Adrenal gland (tissue), 12 donors: Measurements from ENCODE around the gene ACP1. TPM values are rescaled to one million over a fixed set of nuclear protein-coding genes. Genes with fewer than 3 reads are reported as not detected.
A peak's percentile ranks its signal among the peaks of the same experiment; 100 is the strongest.

Source experiments
- DNase-seq, 7 donors: peaks; one replicate each; pipeline ENCODE4 v3.0.0-alpha.2; 2019 to 2020
- H3K27ac ChIP-seq, 5 donors: fragments of 200-600 bp; sonication (generic) in 4 of 5; 1 replicate in 3 of 5; 2 replicates in 2 of 5; pipeline versions ENCODE4 v1.5.1 to v1.8.0; 2016 to 2020; ENCODE audit warnings: mild to moderate bottlenecking in 1 of 5
- H3K27me3 ChIP-seq: fragments of 200-600 bp; 2 replicates; pipeline ENCODE4 v1.8.0; 2021
- H3K36me3 ChIP-seq, 2 donors: fragments of 200-600 bp; replicated peaks in 1 of 2; 1 replicate in 1 of 2; 2 replicates in 1 of 2; pipeline versions ENCODE4 v1.5.1 to v1.8.0; 2018 to 2022
- H3K4me1 ChIP-seq, 2 donors: fragments of 200-600 bp; replicated peaks in 1 of 2; 1 replicate in 1 of 2; 2 replicates in 1 of 2; pipeline versions ENCODE4 v1.5.1 to v1.8.0; 2018 to 2021
- H3K4me3 ChIP-seq, 4 donors: fragments of 200-600 bp; sonication (generic) in 3 of 4; one replicate each; pipeline ENCODE4 v1.5.1; 2016 to 2018
- H3K9me3 ChIP-seq, 3 donors: fragments of 200-600 bp; sonication (generic) in 1 of 3; replicated peaks in 1 of 3; 1 replicate in 2 of 3; 2 replicates in 1 of 3; pipeline versions ENCODE4 v1.5.1 to v1.8.0; 2016 to 2021
- CTCF ChIP-seq, 6 experiments: fragments of 450-650 bp in 4 of 6; fragments of 200-600 bp in 2 of 6; sonication (generic) in 1 of 6; IDR thresholded peaks; 1 replicate in 5 of 6; 2 replicates in 1 of 6; pipeline versions ENCODE4 v1.5.1 to v1.8.0; 2016 to 2021; ENCODE audit warnings: antibody characterized with exemption in 6 of 6, mild to moderate bottlenecking in 2 of 6, moderate library complexity in 1 of 6
- POLR2A ChIP-seq, 2 donors: fragments of 450-650 bp; IDR thresholded peaks; one replicate each; pipeline ENCODE4 v1.6.1; 2017; ENCODE audit warnings: antibody characterized with exemption in 2 of 2, mild to moderate bottlenecking in 2 of 2, moderate library complexity in 1 of 2
- WGBS, 4 donors: extraction: QIAGEN DNeasy Blood & Tissue Kit in 2 of 4; methylation state at CpG; one replicate each; pipeline versions ENCODE4 v1.1.5 to v1.1.7; 2013 to 2017; 5-methylcytosine and 5-hydroxymethylcytosine counted together
- intact Hi-C, 2 donors: fragments of 100-400 bp; cut with DNase I; formaldehyde crosslinking; loops; one replicate each; pipeline versions ENCODE4 v1.14.1 to v1.15.0; 2022 to 2023
- polyA plus RNA-seq, 3 donors: library from polyadenylated mRNA; stranded (reverse); fragments of 200-250 nt in 2 of 3; fragments of 350-450 nt in 1 of 3; fragmentation: Illumina TruSeq in 1 of 3; extraction: RNeasy Lipid Tissue Mini Kit (QIAGEN cat#74804) in 1 of 3; gene quantifications; one replicate each; pipeline ENCODE4 v1.2.3, GENCODE V29; 2013 to 2014
- total RNA-seq, 9 donors: library from RNA; depleted of rRNA in 4 of 9; stranded (reverse); fragments of >200 nt in 4 of 9; fragments of 120-200 nt in 1 of 9; fragmentation: NEBNext Ultra II Directional in 1 of 9; extraction: Animal tissue kit (Norgen Biotek cat#: 25700) in 1 of 9; gene quantifications; one replicate each; pipeline versions ENCODE4 v1.1.0 to v1.2.4, GENCODE V29; 2013 to 2023
- donor health status: healthy with polysubstance abuse.
- donor health status: Bipolar disorder and iron deficiency.
- donor health status: DM: yes; HTN: yes; CAD: no.
- donor health status: DM: no; HTN: no; CAD: no.
- donor health status: DM: no; HTN: no; CAD: no.
- donor health status: DM: yes; HTN: yes; CAD: no.

The ACP1 gene
- total and polyA plus RNA-seq, 12 donors: 59.5 to 386 (median 161) TPM

DNA sequence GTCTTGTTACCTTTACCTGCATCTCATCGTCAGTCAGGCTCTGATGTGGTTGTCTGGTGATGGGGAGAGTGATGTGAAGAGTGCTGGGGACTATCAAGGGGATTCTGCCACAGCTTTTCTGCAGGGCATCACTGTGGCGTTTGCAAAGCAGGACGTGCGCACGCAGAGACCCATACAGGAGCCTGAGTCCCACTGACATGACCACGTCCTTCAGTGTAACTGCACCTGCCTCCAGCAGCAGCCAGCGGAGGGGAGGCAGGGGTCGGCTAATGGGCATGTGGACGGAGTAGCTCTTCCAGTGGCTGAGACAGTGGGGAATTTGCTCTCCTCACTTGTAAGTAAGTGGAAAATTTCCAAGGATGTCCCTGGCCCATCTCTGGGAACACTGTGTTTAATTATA is 16.6 kb downstream of the ACP1 start:
- whole genome bisulfite sequencing, 4 donors: 77 to 93% (median 85%) methylated on average over 4 to 9 of the region's 9 CpGs
- Histone ChIP-seq H3K4me1 (peaks cover 41 to 66% of the 10 kb centered on the region in 2 donors), H3K4me3 (no peak overlapping the region), H3K9me3 (no peaks in the 10 kb centered on the region), H3K27me3 (no peaks in the 10 kb centered on the region), H3K36me3 (peaks cover 0 to 66% of the 10 kb centered on the region in 2 donors), H3K27ac (peak overlapping the region; percentile 43 to 95 (median 77))
- no peak for DNase-seq
- TF ChIP-seq POLR2A (IDR thresholded peaks at IDR 0.05): no peak
- no peak for TF ChIP-seq CTCF (IDR thresholded peaks at IDR 0.05)
- intact Hi-C loops: no loop called here

GRCh38 chr2:282371-283263 is 17.9 kb downstream of the ACP1 start:
- H3K36me3 ChIP-seq: peaks cover 0 to 59% of the 10 kb centered on the region in 2 donors
- no peak for DNase-seq

DNA sequence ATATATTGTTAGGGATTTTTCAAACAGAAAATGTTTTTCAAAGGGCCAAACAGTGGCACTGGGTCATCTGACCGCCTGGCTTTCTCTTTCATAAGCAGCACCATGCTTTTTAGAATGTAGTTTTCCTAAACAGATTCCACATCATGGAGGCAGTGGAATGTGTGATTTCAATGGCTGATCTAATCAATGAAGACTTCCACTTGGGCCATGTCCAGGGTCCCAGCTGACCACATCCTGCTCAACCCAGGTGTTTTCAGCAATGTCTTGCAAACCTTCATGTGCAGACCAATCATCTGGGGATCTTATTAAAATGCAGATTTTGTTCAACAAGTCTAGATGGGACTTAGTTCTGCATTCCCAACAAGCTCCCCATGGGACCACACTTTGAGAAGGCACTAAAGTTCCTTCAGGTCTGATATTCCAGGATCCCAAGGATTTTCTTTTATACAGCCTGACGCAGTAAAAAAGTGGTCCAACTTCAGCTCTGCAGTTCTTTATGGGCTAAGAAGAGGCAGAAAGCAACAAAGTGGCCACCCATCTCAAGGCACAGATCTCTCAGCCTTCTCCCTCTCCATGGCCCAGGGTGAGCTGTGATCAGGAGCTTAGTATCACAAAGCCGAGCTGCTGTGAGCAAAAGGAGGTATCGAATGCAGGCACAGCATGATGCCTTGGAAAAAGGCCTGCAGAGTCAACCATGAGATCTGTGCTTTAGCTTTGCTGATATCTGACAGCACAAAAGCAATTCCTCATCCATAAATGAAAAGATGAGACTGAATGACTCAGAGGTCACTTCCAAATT is 19.4 kb downstream of the ACP1 start:
- Histone ChIP-seq H3K4me3 (no peak overlapping the region), H3K9me3 (no peaks in the 10 kb centered on the region), H3K36me3 (peaks cover 0 to 46% of the 10 kb centered on the region in 2 donors), H3K4me1 (peaks cover 44 to 73% of the 10 kb centered on the region in 2 donors), H3K27me3 (peaks cover 5% of the 10 kb centered on the region), H3K27ac (peak overlapping the region in 4 of 5 donors; percentile 17 to 97 (median 82))
- DNase-seq: no peak
- intact Hi-C loops: no loop called here
- TF ChIP-seq CTCF (IDR thresholded peaks at IDR 0.05): no peak
- TF ChIP-seq POLR2A (IDR thresholded peaks at IDR 0.05): no peak
- WGBS, 4 donors: 65 to 77% (median 71%) methylated on average over 4 of the region's 4 CpGs

More at GRCh38 chr2:282371-283263, 17.9 kb downstream of the ACP1 start:
- no peak overlapping the region for H3K4me3 ChIP-seq
- peaks cover 44 to 73% of the 10 kb centered on the region in 2 donors for H3K4me1 ChIP-seq
- WGBS, 4 donors: 87 to 93% (median 91%) methylated on average over 12 of the region's 12 CpGs
- H3K9me3 ChIP-seq: no peaks in the 10 kb centered on the region
- intact Hi-C loops: no loop called here
- TF ChIP-seq POLR2A (IDR thresholded peaks at IDR 0.05) (no peak), CTCF (IDR thresholded peaks at IDR 0.05) (no peak)
- H3K27me3 ChIP-seq: no peaks in the 10 kb centered on the region
- peak overlapping the region in 3 of 5 donors; percentile 33 to 95 (median 69) for H3K27ac ChIP-seq

DNA sequence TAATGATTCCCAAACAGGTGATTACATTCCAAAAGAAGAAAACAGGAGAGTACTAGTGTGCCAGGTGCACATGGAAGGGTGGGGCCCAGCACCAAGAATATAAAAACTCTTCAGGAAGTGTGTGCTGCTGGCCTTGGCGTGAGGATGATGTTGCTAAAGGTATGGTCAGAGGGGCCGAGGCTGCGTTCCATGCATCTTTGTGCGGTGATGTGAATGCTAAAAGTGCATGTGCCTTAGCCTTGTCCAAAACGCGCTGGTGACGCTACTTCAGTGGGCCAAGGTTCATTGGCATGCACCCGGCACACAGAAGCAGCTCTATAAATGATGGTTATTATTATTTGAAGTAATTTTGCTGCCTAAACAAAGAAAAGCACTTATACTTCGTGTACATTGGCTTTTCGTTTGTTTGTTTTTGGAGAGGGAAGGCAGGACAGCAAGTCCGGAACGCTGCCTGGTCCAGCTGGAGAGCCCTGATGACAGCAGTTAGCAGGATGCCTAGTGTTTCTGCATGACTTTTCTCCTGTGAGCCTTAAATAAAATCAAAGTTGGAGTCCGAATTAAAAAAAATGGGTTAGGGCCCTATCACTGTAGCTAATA is 20.2 kb downstream of the ACP1 start:
- Histone ChIP-seq H3K9me3 (no peaks in the 10 kb centered on the region), H3K27ac (peak overlapping the region in 3 of 5 donors; percentile 69 to 97 (median 95)), H3K27me3 (peaks cover 5% of the 10 kb centered on the region), H3K36me3 (peaks cover 0 to 42% of the 10 kb centered on the region in 2 donors), H3K4me1 (peaks cover 42 to 70% of the 10 kb centered on the region in 2 donors), H3K4me3 (peak overlapping the region in 1 of 4 donors; percentile 60)
- no peak for DNase-seq
- intact Hi-C loops: no loop called here
- no peak for TF ChIP-seq CTCF (IDR thresholded peaks at IDR 0.05)
- TF ChIP-seq POLR2A (IDR thresholded peaks at IDR 0.05): no peak
- 57 to 74% (median 64%) methylated on average over 13 of the region's 13 CpGs for WGBS, 4 donors
